ENCODE results near the gene AOC3. TPM values are rescaled to one million over a fixed set of nuclear protein-coding genes. Genes with fewer than 3 reads are reported as not detected.
A peak's percentile ranks its signal among the peaks of the same experiment; 100 is the strongest.

Gene AOC3
- total and polyA plus RNA-seq, 2 of the 13 experiments (the other 11 are each of a cell fraction or from before 2014, with no cell fraction given), result 8.7 to 51.7 TPM

DNA sequence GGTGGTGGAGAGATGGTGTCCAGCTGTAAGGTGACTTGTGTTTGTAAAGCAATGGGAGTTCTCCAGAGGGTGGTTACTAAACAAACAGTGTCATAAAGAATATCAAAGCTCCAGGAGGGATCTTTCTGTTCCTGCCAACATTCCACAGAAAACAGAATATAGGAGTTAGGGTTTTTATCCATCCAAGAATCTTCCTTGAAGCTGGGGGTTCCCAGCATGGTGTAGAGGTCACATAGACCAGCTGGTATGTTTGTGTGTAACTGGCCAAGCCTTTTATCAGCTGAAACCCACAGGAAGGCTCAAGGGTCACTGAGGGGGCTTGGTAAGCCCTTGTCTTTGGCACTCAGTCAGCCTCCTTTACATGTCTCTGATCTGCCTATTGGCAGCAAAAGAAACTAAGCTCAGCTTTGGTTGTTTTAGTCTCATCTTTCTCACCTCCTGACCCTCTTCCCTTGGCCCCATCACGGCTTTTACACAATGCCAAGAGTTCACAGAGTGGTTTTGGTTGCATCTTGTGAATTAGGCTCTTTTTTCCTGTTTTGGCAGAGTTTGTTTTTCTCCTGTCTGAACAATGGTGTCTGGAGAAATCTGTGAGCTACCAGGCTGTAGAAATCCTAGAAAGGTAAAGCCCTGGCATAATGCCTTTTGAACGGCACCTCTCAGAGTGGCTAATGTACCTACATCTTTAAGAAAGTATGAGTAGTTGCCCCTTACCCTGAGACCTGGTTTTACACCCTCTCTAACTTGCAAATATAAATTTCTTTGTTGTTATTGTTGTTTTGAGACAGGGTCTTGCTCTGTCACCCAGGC lies 47.7 kb upstream of the AOC3 start (continued):
- TF ChIP-seq, protein P1, sequence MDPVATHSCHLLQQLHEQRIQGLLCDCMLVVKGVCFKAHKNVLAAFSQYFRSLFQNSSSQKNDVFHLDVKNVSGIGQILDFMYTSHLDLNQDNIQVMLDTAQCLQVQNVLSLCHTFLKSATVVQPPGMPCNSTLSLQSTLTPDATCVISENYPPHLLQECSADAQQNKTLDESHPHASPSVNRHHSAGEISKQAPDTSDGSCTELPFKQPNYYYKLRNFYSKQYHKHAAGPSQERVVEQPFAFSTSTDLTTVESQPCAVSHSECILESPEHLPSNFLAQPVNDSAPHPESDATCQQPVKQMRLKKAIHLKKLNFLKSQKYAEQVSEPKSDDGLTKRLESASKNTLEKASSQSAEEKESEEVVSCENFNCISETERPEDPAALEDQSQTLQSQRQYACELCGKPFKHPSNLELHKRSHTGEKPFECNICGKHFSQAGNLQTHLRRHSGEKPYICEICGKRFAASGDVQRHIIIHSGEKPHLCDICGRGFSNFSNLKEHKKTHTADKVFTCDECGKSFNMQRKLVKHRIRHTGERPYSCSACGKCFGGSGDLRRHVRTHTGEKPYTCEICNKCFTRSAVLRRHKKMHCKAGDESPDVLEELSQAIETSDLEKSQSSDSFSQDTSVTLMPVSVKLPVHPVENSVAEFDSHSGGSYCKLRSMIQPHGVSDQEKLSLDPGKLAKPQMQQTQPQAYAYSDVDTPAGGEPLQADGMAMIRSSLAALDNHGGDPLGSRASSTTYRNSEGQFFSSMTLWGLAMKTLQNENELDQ (CRISPR knock-in tag; IDR thresholded peaks at IDR 0.05; ENCODE audit: borderline replicate concordance), result no peak
- TF ChIP-seq ADNP (CRISPR knock-in tag; IDR thresholded peaks at IDR 0.05), result no peak
- no peak for TF ChIP-seq ZNF264 (CRISPR knock-in tag; IDR thresholded peaks at IDR 0.05)
- TF ChIP-seq WIZ (CRISPR knock-in tag; IDR thresholded peaks at IDR 0.05), result no peak
- no peak for TF ChIP-seq ZNF598 (CRISPR knock-in tag; IDR thresholded peaks at IDR 0.05; ENCODE audit: borderline replicate concordance)
- TF ChIP-seq, protein P2, sequence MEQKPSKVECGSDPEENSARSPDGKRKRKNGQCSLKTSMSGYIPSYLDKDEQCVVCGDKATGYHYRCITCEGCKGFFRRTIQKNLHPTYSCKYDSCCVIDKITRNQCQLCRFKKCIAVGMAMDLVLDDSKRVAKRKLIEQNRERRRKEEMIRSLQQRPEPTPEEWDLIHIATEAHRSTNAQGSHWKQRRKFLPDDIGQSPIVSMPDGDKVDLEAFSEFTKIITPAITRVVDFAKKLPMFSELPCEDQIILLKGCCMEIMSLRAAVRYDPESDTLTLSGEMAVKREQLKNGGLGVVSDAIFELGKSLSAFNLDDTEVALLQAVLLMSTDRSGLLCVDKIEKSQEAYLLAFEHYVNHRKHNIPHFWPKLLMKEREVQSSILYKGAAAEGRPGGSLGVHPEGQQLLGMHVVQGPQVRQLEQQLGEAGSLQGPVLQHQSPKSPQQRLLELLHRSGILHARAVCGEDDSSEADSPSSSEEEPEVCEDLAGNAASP (CRISPR knock-in tag; IDR thresholded peaks at IDR 0.05; ENCODE audit: borderline replicate concordance), result no peak
- TF ChIP-seq FOXC1 (CRISPR knock-in tag; IDR thresholded peaks at IDR 0.05; ENCODE audit: borderline replicate concordance), result no peak
- no peak for TF ChIP-seq ZNF3 (CRISPR knock-in tag; IDR thresholded peaks at IDR 0.05)
- peak; percentile 23; the same call in 1 of the 2 replicates for TF ChIP-seq HDAC1 (CRISPR knock-in tag; IDR thresholded peaks at IDR 0.05)
- no peak for TF ChIP-seq ZNF678 (CRISPR knock-in tag; IDR thresholded peaks at IDR 0.05)
- no peak for TF ChIP-seq DMAP1 (CRISPR knock-in tag; IDR thresholded peaks at IDR 0.05)
- TF ChIP-seq ZNF891 (CRISPR knock-in tag; IDR thresholded peaks at IDR 0.05), result no peak
- no peak for TF ChIP-seq ZNF224 (CRISPR knock-in tag; IDR thresholded peaks at IDR 0.05)
- peak; percentile 80 for TF ChIP-seq THAP11 (CRISPR knock-in tag; IDR thresholded peaks at IDR 0.05)
- TF ChIP-seq, protein P3, sequence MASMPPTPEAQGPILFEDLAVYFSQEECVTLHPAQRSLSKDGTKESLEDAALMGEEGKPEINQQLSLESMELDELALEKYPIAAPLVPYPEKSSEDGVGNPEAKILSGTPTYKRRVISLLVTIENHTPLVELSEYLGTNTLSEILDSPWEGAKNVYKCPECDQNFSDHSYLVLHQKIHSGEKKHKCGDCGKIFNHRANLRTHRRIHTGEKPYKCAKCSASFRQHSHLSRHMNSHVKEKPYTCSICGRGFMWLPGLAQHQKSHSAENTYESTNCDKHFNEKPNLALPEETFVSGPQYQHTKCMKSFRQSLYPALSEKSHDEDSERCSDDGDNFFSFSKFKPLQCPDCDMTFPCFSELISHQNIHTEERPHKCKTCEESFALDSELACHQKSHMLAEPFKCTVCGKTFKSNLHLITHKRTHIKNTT (CRISPR knock-in tag; IDR thresholded peaks at IDR 0.05), result no peak
- TF ChIP-seq SIN3A (IDR thresholded peaks at IDR 0.05; ENCODE audit: borderline replicate concordance, low read depth, low read length), result peak; percentile 25; the same call in 1 of the 2 replicates
- TF ChIP-seq ZNF430 (CRISPR knock-in tag; IDR thresholded peaks at IDR 0.05), result peak; percentile 56; the same call in 1 of the 2 replicates
- TF ChIP-seq MLLT10 (CRISPR knock-in tag; IDR thresholded peaks at IDR 0.05), result no peak
- no peak for TF ChIP-seq DR1 (CRISPR knock-in tag; IDR thresholded peaks at IDR 0.05)
- TF ChIP-seq NCOA5 (CRISPR knock-in tag; IDR thresholded peaks at IDR 0.05), result no peak
- TF ChIP-seq, protein P4, sequence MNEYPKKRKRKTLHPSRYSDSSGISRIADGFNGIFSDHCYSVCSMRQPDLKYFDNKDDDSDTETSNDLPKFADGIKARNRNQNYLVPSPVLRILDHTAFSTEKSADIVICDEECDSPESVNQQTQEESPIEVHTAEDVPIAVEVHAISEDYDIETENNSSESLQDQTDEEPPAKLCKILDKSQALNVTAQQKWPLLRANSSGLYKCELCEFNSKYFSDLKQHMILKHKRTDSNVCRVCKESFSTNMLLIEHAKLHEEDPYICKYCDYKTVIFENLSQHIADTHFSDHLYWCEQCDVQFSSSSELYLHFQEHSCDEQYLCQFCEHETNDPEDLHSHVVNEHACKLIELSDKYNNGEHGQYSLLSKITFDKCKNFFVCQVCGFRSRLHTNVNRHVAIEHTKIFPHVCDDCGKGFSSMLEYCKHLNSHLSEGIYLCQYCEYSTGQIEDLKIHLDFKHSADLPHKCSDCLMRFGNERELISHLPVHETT (CRISPR knock-in tag; conservative IDR thresholded peaks at IDR 0.05), result no peak
- TF ChIP-seq, protein P5, sequence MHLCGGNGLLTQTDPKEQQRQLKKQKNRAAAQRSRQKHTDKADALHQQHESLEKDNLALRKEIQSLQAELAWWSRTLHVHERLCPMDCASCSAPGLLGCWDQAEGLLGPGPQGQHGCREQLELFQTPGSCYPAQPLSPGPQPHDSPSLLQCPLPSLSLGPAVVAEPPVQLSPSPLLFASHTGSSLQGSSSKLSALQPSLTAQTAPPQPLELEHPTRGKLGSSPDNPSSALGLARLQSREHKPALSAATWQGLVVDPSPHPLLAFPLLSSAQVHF (CRISPR knock-in tag; IDR thresholded peaks at IDR 0.05), result no peak
- peak; percentile 52; the same call in 1 of the 2 replicates for TF ChIP-seq ZNF607 (CRISPR knock-in tag; IDR thresholded peaks at IDR 0.05; ENCODE audit: borderline replicate concordance)
- no peak for TF ChIP-seq GFI1 (CRISPR knock-in tag; IDR thresholded peaks at IDR 0.05; ENCODE audit: borderline replicate concordance)
- TF ChIP-seq ZNF10 (CRISPR knock-in tag; IDR thresholded peaks at IDR 0.05; ENCODE audit: borderline replicate concordance, low read depth), result no peak

All from HepG2 (cell line).